AG10803 (cell line): ENCODE data around the gene FAM53A.

Source experiments
- DNase-seq: peaks from one replicate; pipeline ENCODE4 v3.0.0; 2010; ENCODE audit warnings: low read depth
- H3K4me3 ChIP-seq: 2 replicates; pipeline ENCODE4 v1.5.1; 2011; ENCODE audit warnings: mild to moderate bottlenecking, low read length, control low read depth
- TF ChIP-seq, protein P1 (sequence below): conservative IDR thresholded peaks from 2 replicates; pipeline ENCODE4 v1.5.1; 2011; ENCODE audit warnings: mild to moderate bottlenecking, low read length, control low read depth, inconsistent platforms

FAM53A gene

DNA sequence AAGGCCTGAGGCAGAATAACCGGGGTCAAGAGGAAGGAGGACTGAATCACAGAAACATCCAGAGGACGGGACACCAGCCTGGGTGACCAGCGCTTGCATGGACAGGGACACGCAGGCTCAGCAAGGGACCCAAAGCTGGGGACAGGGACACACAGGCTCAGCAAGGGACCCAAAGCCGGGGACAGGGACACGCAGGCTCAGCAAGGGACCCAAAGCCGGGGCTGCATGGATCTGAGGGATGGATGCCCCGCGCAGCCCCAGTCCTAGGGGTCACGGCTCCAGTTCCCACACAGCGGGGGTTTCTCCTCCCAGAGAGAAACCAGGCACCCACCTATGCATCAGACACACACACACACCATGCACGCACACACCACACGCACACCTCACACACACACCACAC is 32.5 kb downstream of the FAM53A start:
- no peak for DNase-seq
- H3K4me3 ChIP-seq = no peak overlapping the region
- TF ChIP-seq, protein P1, sequence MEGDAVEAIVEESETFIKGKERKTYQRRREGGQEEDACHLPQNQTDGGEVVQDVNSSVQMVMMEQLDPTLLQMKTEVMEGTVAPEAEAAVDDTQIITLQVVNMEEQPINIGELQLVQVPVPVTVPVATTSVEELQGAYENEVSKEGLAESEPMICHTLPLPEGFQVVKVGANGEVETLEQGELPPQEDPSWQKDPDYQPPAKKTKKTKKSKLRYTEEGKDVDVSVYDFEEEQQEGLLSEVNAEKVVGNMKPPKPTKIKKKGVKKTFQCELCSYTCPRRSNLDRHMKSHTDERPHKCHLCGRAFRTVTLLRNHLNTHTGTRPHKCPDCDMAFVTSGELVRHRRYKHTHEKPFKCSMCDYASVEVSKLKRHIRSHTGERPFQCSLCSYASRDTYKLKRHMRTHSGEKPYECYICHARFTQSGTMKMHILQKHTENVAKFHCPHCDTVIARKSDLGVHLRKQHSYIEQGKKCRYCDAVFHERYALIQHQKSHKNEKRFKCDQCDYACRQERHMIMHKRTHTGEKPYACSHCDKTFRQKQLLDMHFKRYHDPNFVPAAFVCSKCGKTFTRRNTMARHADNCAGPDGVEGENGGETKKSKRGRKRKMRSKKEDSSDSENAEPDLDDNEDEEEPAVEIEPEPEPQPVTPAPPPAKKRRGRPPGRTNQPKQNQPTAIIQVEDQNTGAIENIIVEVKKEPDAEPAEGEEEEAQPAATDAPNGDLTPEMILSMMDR = no peak

DNA sequence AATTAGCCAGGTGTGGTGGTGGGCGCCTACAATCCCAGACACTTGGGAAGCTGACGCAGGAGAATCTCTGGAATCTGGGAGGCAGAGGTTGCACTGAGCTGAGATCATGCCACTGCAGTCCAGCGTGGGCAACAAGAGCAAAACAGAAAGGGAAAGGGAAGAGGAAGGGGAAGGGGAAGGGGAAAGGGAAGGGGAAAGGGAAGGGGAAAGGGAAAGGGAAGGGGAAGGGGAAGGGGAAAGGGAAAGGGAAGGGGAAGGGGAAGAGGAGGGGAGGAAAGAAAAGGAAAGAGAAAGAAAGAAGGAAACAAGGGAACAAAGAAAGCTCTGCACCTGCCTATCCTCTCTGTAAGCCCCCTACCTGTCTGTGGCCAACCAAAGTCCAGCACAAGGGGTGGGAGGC is 35.2 kb downstream of the FAM53A start:
- TF ChIP-seq, protein P1 = no peak
- no peak overlapping the region for H3K4me3 ChIP-seq
- DNase-seq = no peak

DNA sequence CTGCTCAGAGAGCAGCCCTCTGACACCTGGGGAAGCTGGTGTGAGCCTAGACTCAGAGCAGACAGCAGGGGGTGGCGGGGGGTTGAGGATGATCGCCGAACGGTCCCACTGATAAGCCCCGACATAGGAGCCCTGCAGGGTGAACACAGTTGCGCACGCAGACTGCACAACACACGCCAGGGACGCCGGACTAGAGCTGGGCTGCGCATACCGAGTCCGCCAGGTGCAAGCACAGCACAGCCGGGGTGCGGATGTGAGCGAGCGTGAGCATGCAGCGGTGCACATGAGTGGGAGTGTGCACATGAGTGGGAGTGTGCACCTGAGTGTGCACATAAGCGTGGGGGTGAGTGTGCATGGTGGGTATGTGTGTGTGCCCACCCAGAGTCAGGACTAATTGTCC is 36.7 kb downstream of the FAM53A start:
- DNase-seq = no peak
- no peak overlapping the region for H3K4me3 ChIP-seq
- TF ChIP-seq, protein P1 = no peak

DNA sequence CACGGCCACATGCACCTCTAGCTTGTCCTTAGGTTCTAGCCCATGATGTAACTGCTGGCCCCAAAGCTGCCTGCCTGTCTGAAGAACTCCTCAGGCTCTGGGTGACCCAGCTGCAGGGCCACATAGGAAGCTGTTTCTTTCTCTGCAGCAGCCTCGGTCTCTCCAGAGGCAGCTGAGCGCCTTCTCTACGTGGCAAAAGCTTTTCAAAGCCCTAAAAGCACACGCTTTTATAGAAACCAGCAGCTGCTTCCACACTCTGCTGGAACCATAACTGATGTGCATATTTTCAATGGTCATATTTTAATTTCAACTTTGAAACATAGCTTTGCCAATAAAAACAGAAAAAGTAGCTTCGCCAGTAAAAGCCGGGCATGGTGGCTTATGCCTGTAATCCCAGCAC is 37.4 kb downstream of the FAM53A start:
- H3K4me3 ChIP-seq = no peak overlapping the region
- no peak for DNase-seq
- TF ChIP-seq, protein P1 = no peak

DNA sequence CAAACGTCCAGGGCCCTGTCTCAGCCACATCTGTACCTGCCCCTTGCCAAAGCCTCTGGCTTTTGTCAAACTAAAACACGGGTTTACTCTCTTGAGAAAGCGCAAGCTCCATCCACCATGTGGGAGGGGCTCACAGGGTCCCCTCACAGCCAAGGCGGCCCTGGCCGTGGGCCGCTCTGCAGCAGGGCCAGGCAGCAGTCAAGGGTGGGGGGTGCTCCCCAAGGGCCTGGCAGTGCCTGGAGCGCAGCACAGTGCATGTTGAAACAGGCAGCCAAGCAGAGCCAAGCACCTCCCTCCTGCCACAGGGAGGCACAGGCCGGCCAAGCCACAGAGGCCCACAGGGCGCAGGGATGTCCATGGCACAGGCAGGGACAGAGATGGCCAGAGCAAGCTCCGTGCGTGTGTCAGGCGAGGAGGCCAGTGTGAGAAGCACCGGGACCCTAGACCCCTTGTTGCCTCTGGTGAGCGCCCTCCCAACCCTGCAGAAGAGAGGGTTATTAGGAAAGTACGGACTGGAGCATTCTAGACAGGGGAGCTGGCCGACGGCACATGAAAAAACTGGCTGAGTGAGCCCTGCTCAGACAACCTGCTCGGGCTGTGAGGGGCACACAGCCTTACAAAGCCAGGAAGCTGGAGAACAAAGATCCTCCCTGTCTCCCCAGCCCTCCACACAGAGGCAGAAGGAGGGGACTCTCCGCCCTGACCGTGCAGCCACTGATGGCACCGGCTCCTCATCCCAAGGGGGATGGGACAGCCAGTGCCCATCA is 39.0 kb downstream of the FAM53A start:
- no peak overlapping the region for H3K4me3 ChIP-seq
- DNase-seq = peak; percentile 51
- TF ChIP-seq, protein P1 = no peak

DNA sequence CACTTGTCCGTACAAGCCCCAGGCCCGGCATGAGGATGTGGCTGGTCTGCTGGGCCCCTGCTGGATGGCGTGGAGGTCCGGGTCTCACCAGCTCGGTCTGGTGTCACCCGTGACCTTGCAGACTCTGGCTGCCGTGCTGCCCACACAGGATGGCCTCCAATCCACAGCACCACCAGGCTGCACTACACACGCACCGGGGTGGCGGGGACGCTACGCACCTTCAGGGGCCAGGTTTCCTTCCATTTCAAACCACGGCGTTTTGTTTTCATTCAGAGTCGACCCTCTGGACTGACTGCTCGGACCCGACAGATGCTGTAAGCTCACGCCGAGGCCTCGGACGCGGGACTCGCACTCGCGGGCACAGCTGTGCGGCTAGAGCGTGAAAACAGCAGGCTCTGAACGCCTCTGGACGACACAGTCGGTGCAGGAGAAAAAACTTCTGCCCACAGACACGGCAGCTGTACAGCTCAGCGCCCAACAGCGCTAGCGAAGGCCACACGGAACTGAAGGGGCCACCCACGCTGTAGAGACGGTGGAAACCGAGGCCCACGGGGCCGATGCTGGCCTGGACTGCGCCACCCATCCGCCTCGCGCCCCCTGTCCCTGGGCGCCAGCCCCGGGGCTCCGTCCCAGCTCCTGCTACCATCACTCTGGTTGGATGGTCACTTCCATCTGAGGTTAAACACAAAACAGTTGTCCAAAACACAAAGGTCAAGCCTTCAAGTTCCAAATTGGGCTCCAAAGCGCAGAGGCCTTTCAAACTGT is 40.0 kb downstream of the FAM53A start:
- no peak for DNase-seq
- TF ChIP-seq, protein P1 = no peak
- no peak overlapping the region for H3K4me3 ChIP-seq
